ACHN (cell line): ENCODE results near the gene AEBP1.

Source experiments
- DNase-seq: peaks from one replicate; pipeline ENCODE4 v3.0.0-alpha.2; 2015
- in situ Hi-C: cut with HindIII; loops from 2 replicates; pipeline ENCODE4 v1.10.0; 2017; ENCODE audit warnings: low sequenced_read_pairs, low pct_ligation_motif_present, low pct_unique_long_range_greater_than_20kb

The AEBP1 gene

GRCh38 chr7:44109991-44110390 lies 5.8 kb downstream of the AEBP1 start:
- in situ Hi-C loops, result no loop called here
- no peak for DNase-seq

- DNase-seq, result no peak
- in situ Hi-C loops, result no loop called here
These were observed 6.8 kb downstream of the AEBP1 start for GRCh38 chr7:44110719-44111635.

DNA sequence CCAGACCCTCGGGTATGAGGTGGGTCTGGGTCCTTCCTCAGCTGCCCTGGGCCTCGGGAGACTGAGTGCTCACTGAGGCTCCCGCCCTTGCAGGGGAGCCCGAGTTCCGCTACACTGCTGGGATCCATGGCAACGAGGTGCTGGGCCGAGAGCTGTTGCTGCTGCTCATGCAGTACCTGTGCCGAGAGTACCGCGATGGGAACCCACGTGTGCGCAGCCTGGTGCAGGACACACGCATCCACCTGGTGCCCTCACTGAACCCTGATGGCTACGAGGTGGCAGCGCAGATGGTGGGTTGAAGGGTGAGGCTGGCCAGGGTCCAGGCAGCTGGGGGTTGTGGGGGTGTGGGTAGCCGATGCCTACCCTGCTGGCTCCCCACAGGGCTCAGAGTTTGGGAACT lies 7.6 kb downstream of the AEBP1 start:
- no peak for DNase-seq
- in situ Hi-C loops, result no loop called here

GRCh38 chr7:44112231-44112996 lies 8.3 kb downstream of the AEBP1 start:
- DNase-seq, result no peak
- in situ Hi-C loops, result no loop called here

GRCh38 chr7:44112997-44113763 lies 9.0 kb downstream of the AEBP1 start:
- in situ Hi-C loops, result no loop called here
- no peak for DNase-seq

DNA sequence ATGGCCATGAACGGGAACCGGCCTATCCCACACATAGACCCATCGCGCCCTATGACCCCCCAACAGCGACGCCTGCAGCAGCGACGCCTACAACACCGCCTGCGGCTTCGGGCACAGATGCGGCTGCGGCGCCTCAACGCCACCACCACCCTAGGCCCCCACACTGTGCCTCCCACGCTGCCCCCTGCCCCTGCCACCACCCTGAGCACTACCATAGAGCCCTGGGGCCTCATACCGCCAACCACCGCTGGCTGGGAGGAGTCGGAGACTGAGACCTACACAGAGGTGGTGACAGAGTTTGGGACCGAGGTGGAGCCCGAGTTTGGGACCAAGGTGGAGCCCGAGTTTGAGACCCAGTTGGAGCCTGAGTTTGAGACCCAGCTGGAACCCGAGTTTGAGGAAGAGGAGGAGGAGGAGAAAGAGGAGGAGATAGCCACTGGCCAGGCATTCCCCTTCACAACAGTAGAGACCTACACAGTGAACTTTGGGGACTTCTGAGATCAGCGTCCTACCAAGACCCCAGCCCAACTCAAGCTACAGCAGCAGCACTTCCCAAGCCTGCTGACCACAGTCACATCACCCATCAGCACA lies 9.7 kb downstream of the AEBP1 start:
- in situ Hi-C loops, result no loop called here

GRCh38 chr7:44114586-44115310 lies 10.6 kb downstream of the AEBP1 start:
- DNase-seq, result no peak
- in situ Hi-C loops, result no loop called here

More for the DNA sequence above, 9.7 kb downstream of the AEBP1 start:
- DNase-seq, result no peak

DNA sequence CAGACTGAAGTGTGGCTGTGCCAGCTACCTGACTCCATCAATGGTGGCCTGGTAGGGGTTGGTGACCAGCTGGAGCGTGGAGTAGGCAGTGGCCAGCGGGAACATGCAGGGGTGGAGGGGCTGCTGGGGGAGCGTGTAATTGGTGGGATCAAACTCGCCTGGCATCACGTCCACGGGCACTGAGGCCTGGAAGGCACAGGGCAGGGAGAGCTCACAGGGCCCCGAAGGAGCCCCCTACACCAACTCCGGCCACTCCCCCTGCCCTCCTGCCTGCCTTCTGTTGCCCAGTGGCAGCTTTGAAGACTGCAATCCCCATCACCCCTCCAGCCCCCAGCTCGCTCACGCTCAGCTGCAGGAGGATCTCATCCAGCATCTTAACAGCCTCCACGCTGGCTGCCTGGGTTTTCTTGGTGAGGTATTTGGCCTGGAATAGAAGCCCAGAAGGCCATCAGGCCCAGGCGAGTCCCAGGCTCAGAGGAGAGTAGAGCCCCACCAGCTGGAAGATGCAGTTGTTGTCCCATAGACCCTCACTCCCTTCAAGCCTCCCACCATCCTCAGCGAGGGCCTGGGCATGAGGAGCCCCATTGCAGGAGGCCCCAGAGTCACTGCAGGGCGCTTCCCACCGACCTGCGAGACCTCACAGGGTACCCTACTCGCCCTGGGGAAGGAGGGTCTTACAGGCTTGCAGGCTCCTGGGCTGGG lies 12.1 kb downstream of the AEBP1 start:
- in situ Hi-C loops, result no loop called here
- no peak for DNase-seq

DNA sequence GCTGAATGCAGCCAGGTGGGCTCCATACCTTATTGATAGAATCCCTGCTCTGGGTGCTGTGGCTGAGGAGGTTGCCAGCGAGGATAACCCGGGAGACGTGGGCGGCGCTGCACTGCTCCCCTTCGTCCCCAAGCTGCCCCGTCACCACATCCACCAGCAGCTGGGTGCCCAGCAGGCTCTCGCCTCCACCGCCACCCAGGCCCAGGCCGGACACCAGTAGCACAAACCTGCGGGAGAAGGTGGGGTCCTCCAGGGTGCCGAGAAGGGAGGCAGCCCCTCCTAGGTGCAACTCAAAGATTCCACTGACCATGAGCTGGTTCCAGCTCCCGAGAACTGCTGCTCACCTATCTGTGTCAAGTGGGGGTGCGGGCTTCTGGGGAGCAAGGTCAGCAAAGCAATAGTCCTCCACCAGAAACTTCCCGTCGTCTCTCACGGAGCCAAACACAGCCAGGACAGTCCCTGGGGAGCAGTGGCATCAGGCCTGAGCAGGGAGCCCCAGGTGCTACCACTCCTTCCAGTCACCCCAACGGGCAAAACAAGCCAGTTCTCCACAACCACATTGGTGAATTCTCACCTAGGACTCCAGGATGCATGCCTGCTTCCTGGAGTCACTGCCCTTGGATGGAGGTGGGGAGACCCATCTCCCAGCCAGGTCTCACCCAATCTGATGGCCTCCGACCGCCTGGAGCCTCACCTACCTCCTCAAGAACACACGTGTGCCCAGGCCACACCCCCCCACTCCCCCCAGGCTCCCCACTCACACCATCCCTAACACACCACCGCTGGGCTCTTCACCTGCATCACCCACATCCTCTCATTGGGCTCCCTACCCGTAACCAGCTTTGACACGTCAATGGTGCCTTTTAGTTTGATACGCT lies 12.9 kb downstream of the AEBP1 start:
- no peak for DNase-seq
- in situ Hi-C loops, result no loop called here

DNA sequence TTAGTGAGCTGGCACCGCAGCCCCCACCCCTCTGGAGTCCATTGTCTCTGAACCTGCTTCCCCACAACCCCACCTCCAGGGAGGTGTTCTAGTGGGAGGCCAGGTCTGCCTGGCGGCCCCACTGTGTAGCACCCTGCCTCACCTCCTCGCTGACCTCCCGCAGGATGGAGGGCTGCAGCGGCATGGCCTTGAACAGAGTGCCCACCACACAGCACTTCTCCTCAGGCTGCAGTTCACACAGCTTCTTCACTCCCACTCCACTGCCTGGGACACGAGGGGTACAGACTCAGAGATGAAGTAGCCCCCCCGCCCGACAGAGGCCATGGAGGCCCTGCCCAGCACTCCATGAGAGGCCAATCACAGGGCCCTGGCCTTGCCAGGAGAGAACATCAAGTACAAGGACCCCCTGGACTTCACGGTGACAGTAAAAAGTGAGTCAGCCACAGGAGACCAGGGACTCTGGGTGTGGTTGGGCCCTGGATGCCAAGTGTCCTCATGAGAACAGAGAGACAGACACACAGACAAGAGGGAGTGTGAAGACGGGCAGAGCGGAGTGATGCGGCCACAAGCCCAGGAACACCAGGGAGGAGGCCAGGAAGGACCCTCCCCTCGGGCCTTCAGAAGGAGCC lies 13.8 kb downstream of the AEBP1 start:
- DNase-seq, result no peak
- in situ Hi-C loops, result no loop called here

DNA sequence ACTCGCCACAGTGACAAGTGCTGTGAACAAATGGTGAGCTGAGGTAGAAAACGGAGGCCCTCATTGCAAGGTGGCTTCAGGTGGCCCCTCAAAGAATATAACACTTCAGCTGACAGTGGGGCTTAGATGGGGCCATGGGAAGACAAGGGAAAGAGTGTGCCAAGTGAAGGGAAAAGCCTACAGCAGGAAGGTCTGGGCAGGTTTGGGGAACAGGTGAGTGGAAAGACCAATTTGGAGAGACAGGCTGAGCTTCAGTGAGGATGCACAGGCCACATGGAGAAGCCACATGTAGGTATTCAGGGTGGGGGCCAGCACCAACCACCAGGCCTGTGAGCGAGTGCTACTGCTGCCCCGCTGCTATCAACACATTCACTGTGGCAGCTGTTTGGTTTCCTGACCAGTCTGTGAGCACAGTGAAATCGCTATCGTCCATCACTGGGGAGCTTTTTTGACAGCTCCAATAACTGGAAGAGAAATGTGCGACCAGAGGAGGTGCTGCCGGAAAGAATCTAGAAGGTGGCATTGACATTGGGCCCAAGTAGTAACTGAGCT lies 15.8 kb downstream of the AEBP1 start:
- no peak for DNase-seq
- in situ Hi-C loops, result no loop called here

DNA sequence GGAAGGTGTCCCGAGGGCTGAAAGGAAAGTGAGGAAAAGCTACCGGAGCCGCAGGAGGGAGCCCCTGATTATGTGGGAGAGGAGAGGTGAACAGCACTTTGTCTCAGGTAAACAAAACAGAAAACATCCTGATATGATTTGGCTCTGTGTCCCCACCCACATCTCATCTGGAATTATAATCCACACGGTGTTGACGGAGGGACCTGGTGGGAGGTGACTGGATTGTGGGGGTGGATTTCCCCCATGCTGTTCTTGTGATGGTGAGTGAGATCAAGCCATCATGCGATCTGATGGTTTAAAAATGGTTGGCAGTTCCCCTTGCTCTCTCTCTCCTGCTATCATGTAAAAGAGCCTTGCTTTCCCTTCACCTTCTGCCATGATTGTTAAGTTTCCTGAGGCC lies 16.2 kb downstream of the AEBP1 start:
- in situ Hi-C loops, result no loop called here

GRCh38 chr7:44121761-44122420 lies 17.7 kb downstream of the AEBP1 start:
- no peak for DNase-seq
- in situ Hi-C loops, result no loop called here

More for the DNA sequence above, 16.2 kb downstream of the AEBP1 start:
- DNase-seq, result no peak

GRCh38 chr7:44122529-44122928 lies 18.4 kb downstream of the AEBP1 start:
- DNase-seq, result no peak
- in situ Hi-C loops, result no loop called here

DNA sequence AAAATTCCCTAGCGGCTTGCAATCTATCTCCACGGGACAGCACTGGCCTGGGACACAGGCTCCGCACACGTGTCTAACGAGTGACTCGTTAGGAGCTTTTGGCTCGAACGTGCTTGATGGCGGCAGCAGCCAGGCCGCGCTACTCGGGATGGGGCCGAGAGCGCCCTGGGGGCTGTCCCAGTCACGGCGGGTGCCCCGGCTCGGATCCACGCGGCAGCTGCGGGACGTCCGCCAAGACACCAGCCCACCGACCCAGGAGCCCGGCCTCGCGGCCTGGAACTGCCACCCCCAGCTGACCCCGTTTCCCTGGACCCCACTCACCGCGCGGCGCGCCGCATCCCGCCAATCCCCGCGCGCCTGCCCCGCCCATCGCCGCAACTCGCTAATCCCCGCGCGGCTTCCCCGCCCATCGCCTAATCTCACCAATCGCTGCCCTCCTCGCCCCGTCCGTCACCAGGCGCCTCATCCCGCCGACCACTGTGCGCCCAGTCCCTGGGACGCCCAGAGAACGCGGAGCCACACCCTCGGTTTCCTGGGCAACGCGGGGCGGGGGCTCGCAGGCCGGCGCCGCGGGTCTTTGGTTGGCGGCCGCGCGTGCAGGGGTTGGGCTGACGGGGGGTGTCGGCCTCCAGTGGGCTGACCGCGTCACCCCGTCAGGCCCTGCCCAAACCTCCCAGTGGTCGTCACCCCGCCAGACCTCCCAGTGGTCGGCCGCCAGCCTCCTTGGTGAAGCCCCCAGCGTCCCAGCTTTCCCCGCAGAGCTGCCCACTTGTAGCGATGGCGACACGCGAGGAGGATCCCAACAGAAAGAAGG lies 19.3 kb downstream of the AEBP1 start, which contains the start of gene POLD2:
Gene POLD2 (minus strand): TSS at position 359 of the 814 bp plus-strand sequence. CDS start 1,495 bp downstream, outside the sequence.
- in situ Hi-C loops, result no loop called here
- DNase-seq, result peak; percentile 99
